Measurements from ENCODE around the gene ZNF335. TPM values are rescaled to one million over a fixed set of nuclear protein-coding genes. Genes with fewer than 3 reads are reported as not detected.

The ZNF335 gene
- total and polyA plus RNA-seq, 2 of the 13 experiments (the other 11 are each of a cell fraction or from before 2014, with no cell fraction given) = 9.7 to 13.7 TPM

GRCh38 chr20:45971675-45972499 lies at the start of gene ZNF335 (continued):
- TF ChIP-seq ZNF274 (CRISPR knock-in tag; IDR thresholded peaks at IDR 0.05) (peak; percentile 17; the same call in 1 of the 2 replicates), TCF7L2 (IDR thresholded peaks at IDR 0.05; ENCODE audit: low read depth, low read length) (no peak), MED1 (CRISPR knock-in tag; IDR thresholded peaks at IDR 0.05) (peak; percentile 60), NCOA2 (CRISPR knock-in tag; IDR thresholded peaks at IDR 0.05) (peak; percentile 62), ZNF276 (CRISPR knock-in tag; IDR thresholded peaks at IDR 0.05; ENCODE audit: low read depth) (peak; percentile 74; the same call in 1 of the 2 replicates), ZMAT5 (CRISPR knock-in tag; IDR thresholded peaks at IDR 0.05; ENCODE audit: borderline replicate concordance, low read depth) (no peak), ZNF597 (CRISPR knock-in tag; IDR thresholded peaks at IDR 0.05) (no peak), FLYWCH1 (CRISPR knock-in tag; IDR thresholded peaks at IDR 0.05) (0 out of 2 replicates have a peak, but pooled peaks have one; percentile 75), ZNF530 (CRISPR knock-in tag; IDR thresholded peaks at IDR 0.05; ENCODE audit: low read depth) (no peak), RNF219 (CRISPR knock-in tag; IDR thresholded peaks at IDR 0.05) (peak; percentile 98; the same call in 1 of the 2 replicates), RERE (CRISPR knock-in tag; IDR thresholded peaks at IDR 0.05; ENCODE audit: low read depth) (no peak; the same call in none of the 2 replicates), ZNF652 (CRISPR knock-in tag; IDR thresholded peaks at IDR 0.05; ENCODE audit: borderline replicate concordance, low read depth) (no peak), ZNF7 (CRISPR knock-in tag; IDR thresholded peaks at IDR 0.05) (0 out of 2 replicates have a peak, but pooled peaks have one; percentile 6), ZBTB21 (CRISPR knock-in tag; IDR thresholded peaks at IDR 0.05) (peak; percentile 98)
- TF ChIP-seq, protein P1, sequence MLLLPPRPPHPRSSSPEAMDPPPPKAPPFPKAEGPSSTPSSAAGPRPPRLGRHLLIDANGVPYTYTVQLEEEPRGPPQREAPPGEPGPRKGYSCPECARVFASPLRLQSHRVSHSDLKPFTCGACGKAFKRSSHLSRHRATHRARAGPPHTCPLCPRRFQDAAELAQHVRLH (CRISPR knock-in tag; IDR thresholded peaks at IDR 0.05; ENCODE audit: borderline replicate concordance, low read depth) = peak; percentile 93; the same call in 1 of the 2 replicates
- TF ChIP-seq, protein P2, sequence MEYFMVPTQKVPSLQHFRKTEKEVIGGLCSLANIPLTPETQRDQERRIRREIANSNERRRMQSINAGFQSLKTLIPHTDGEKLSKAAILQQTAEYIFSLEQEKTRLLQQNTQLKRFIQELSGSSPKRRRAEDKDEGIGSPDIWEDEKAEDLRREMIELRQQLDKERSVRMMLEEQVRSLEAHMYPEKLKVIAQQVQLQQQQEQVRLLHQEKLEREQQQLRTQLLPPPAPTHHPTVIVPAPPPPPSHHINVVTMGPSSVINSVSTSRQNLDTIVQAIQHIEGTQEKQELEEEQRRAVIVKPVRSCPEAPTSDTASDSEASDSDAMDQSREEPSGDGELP (IDR thresholded peaks at IDR 0.05; ENCODE audit: borderline replicate concordance, low read depth) = peak; percentile 59; the same call in 1 of the 2 replicates

All from HepG2 (cell line).